Measurements from ENCODE around the gene GDF15.

Gene GDF15

DNA sequence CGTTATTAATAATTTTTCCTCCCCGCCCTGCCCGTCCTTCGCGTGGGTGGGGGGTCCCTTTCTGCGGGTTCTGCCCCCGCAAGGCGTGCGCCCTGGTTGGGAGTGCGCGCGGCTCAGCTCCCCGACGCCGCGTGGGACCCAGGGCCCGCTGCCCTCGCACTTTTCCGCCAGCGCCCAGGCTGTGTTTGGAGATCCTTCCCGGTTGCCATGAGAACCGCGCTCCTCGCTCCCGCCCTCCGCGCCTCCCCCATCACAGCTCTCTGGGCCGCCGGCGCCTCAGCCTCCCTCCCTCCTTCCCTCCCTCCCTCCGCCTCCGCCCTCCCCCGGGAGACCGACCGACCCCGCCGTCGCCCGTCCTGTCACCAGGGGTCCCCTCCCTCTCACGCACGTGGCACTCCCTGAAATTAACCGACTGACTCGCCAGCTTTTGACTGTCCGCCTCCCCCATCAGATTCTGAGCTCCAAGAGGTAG is 30.9 kb downstream of the GDF15 start (continued):
- TF ChIP-seq ZFHX2 (tag by site-specific recombination; conservative IDR thresholded peaks at IDR 0.05) = peak; percentile 99

DNA sequence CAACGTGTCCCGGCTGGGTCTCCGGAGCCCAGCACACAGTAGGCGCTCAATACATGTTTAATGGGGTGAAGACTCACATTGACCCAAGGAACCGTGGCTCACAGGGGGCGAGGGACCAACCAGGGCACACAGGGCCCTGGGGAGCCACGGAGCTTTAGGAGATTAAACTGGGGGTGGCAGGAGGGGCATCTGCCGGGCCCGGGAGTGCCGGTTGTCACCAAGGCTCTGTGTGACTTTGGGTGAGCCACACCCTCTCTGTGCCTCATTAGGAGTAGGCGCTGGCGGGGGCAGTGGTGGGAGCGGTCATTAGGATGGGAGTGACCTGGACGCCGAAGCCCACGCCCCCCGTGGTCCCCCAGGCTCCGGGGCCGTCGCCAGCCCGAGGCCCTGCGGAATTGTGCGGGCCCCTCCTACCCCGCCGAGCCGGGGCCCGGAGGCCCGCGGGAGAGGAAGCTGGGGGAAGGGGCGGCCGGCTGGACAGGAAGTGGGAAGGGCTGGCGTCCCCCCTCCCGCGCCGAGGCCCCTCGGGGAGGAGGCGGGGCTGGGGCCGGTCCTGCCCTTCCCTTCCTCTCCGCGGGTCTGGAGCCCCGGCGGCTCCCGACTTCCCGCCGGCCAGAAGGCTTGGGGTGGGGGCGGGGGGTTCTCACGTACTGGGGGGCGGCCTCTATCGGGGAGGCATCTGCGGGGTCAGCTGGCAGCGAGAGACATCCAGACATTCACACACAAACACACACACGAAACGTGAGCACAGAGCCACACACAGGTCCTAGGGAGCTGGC is 31.5 kb downstream of the GDF15 start:
- H3K9me3 ChIP-seq (ENCODE audit: control insufficient read depth, insufficient read depth, low read depth, low read length) = no peaks in the 10 kb centered on the region
- H3K27ac ChIP-seq (ENCODE audit: extremely low read depth, low read depth, low read length) = peak overlapping the region; percentile 64; the same call in 1 of the 2 replicates
- no peaks in the 10 kb centered on the region for H3K36me3 ChIP-seq (ENCODE audit: control insufficient read depth in 2 of 2, insufficient read depth in 1 of 2, low read length in 2 of 2)
- POLR2A ChIA-PET = interaction anchor here (0.6 to 4.2 kb wide), 6 partner anchors 8 to 225 kb away, joined by 3 to 75 read pairs (median 4); partner anchors contain the start of genes JUND and MPV17L2
- H3K4me3 ChIP-seq (ENCODE audit: low read depth, low read length) = peak overlapping the region; percentile 20
- peaks cover 9% of the 10 kb centered on the region; the same call in 1 of the 2 replicates for H3K4me1 ChIP-seq (ENCODE audit: control insufficient read depth, insufficient read depth, low read length)
- CTCF ChIA-PET = interaction anchor here (0.6 to 4.5 kb wide), 9 partner anchors 30 to 769 kb away, joined by 3 to 32 read pairs (median 4); partner anchors contain the start of gene GDF15
- TF ChIP-seq ZNF768 (tag by site-specific recombination; IDR thresholded peaks at IDR 0.05) (peak; percentile 97; the same call in 1 of the 2 replicates), ZNF221 (tag by site-specific recombination; IDR thresholded peaks at IDR 0.05; ENCODE audit: borderline replicate concordance) (no peak), HIC1 (tag by site-specific recombination; IDR thresholded peaks at IDR 0.05) (peak; percentile 81), ZNF561 (tag by site-specific recombination; IDR thresholded peaks at IDR 0.05; ENCODE audit: borderline replicate concordance) (0 out of 2 replicates have a peak, but pooled peaks have one; percentile 53), ZNF24 (tag by site-specific recombination; IDR thresholded peaks at IDR 0.05) (peak; percentile 55), ZBTB6 (tag by site-specific recombination; IDR thresholded peaks at IDR 0.05) (0 out of 2 replicates have a peak, but pooled peaks have one; percentile 30), ZSCAN16 (tag by site-specific recombination; IDR thresholded peaks at IDR 0.05) (no peak; the same call in 1 of the 2 replicates), ZNF501 (tag by site-specific recombination; IDR thresholded peaks at IDR 0.05) (0 out of 2 replicates have a peak, but pooled peaks have one; percentile 40), PBX3 (CRISPR knock-in tag; IDR thresholded peaks at IDR 0.05) (0 out of 2 replicates have a peak, but pooled peaks have one; percentile 42), ZNF341 (tag by site-specific recombination; IDR thresholded peaks at IDR 0.05; ENCODE audit: low read depth) (no peak; the same call in 1 of the 2 replicates), KLF9 (tag by site-specific recombination; IDR thresholded peaks at IDR 0.05; ENCODE audit: low read depth) (peak; percentile 80), MEIS1 (CRISPR knock-in tag; IDR thresholded peaks at IDR 0.05; ENCODE audit: borderline replicate concordance) (no peak), ZNF121 (tag by site-specific recombination; IDR thresholded peaks at IDR 0.05) (no peak), ZNF660 (tag by site-specific recombination; IDR thresholded peaks at IDR 0.05) (0 out of 2 replicates have a peak, but pooled peaks have one; percentile 28)
- TF ChIP-seq, protein P1, sequence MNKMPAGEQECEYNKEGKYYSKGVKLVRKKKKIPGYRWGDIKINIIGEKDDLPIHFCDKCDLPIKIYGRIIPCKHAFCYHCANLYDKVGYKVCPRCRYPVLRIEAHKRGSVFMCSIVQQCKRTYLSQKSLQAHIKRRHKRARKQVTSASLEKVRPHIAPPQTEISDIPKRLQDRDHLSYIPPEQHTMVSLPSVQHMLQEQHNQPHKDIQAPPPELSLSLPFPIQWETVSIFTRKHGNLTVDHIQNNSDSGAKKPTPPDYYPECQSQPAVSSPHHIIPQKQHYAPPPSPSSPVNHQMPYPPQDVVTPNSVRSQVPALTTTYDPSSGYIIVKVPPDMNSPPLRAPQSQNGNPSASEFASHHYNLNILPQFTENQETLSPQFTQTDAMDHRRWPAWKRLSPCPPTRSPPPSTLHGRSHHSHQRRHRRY (tag by site-specific recombination; IDR thresholded peaks at IDR 0.05) = no peak
- TF ChIP-seq, protein P2, sequence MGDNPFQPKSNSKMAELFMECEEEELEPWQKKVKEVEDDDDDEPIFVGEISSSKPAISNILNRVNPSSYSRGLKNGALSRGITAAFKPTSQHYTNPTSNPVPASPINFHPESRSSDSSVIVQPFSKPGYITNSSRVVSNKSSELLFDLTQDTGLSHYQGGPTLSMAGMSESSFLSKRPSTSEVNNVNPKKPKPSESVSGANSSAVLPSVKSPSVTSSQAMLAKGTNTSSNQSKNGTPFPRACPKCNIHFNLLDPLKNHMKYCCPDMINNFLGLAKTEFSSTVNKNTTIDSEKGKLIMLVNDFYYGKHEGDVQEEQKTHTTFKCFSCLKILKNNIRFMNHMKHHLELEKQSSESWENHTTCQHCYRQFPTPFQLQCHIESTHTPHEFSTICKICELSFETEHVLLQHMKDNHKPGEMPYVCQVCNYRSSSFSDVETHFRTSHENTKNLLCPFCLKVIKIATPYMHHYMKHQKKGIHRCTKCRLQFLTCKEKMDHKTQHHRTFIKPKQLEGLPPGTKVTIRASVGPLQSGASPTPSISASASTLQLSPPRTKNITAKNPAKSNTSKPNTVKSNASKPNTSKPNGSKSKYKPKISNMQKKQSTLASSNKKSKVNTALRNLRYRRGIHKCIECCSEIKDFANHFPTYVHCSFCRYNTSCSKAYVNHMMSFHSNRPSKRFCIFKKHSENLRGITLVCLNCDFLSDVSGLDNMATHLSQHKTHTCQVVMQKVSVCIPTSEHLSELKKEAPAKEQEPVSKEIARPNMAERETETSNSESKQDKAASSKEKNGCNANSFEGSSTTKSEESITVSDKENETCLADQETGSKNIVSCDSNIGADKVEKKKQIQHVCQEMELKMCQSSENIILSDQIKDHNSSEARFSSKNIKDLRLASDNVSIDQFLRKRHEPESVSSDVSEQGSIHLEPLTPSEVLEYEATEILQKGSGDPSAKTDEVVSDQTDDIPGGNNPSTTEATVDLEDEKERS (tag by site-specific recombination; IDR thresholded peaks at IDR 0.05) = no peak
- TF ChIP-seq, protein P3, sequence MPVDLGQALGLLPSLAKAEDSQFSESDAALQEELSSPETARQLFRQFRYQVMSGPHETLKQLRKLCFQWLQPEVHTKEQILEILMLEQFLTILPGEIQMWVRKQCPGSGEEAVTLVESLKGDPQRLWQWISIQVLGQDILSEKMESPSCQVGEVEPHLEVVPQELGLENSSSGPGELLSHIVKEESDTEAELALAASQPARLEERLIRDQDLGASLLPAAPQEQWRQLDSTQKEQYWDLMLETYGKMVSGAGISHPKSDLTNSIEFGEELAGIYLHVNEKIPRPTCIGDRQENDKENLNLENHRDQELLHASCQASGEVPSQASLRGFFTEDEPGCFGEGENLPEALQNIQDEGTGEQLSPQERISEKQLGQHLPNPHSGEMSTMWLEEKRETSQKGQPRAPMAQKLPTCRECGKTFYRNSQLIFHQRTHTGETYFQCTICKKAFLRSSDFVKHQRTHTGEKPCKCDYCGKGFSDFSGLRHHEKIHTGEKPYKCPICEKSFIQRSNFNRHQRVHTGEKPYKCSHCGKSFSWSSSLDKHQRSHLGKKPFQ (tag by site-specific recombination; IDR thresholded peaks at IDR 0.05) = no peak
- TF ChIP-seq, protein P4, sequence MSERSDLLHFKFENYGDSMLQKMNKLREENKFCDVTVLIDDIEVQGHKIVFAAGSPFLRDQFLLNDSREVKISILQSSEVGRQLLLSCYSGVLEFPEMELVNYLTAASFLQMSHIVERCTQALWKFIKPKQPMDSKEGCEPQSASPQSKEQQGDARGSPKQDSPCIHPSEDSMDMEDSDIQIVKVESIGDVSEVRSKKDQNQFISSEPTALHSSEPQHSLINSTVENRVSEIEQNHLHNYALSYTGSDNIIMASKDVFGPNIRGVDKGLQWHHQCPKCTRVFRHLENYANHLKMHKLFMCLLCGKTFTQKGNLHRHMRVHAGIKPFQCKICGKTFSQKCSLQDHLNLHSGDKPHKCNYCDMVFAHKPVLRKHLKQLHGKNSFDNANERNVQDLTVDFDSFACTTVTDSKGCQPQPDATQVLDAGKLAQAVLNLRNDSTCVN (tag by site-specific recombination; optimal IDR thresholded peaks at IDR 0.05) = no peak
- TF ChIP-seq, protein P5, sequence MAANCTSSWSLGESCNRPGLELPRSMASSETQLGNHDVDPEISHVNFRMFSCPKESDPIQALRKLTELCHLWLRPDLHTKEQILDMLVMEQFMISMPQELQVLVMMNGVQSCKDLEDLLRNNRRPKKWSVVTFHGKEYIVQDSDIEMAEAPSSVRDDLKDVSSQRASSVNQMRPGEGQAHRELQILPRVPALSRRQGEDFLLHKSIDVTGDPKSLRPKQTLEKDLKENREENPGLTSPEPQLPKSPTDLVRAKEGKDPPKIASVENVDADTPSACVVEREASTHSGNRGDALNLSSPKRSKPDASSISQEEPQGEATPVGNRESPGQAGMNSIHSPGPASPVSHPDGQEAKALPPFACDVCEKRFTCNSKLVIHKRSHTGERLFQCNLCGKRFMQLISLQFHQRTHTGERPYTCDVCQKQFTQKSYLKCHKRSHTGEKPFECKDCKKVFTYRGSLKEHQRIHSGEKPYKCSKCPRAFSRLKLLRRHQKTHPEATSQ (tag by site-specific recombination; IDR thresholded peaks at IDR 0.05) = peak; percentile 43; the same call in 1 of the 2 replicates
